Muscle layer of duodenum (tissue), 2 donors: ENCODE results near the gene PPCDC.

Experiments used
- H3K27ac ChIP-seq: one replicate; pipeline ENCODE4 v1.7.0; 2013; ENCODE audit warnings: mild to moderate bottlenecking, low read length
- H3K27me3 ChIP-seq: one replicate; pipeline ENCODE4 v1.7.0; 2013; ENCODE audit warnings: low read depth, mild to moderate bottlenecking, control low read depth, low read length
- H3K36me3 ChIP-seq, 2 donors: one replicate each; pipeline ENCODE4 v1.7.0; 2013; ENCODE audit warnings: low read length in 2 of 2, control low read depth in 1 of 2, mild to moderate bottlenecking in 1 of 2; ENCODE audit not compliant: insufficient read depth in 2 of 2, control insufficient read depth in 1 of 2
- H3K4me1 ChIP-seq, 2 donors: one replicate each; pipeline ENCODE4 v1.7.0; 2013; ENCODE audit warnings: low read length in 2 of 2, mild to moderate bottlenecking in 2 of 2, control low read depth in 1 of 2, moderate library complexity in 1 of 2; ENCODE audit not compliant: insufficient read depth in 2 of 2, control insufficient read depth in 1 of 2
- H3K4me3 ChIP-seq, 2 donors: one replicate each; pipeline ENCODE4 v1.7.0; 2013; ENCODE audit warnings: low read length in 2 of 2, low read depth in 1 of 2, mild to moderate bottlenecking in 1 of 2
- H3K9me3 ChIP-seq, 2 donors: one replicate each; pipeline ENCODE4 v1.7.0; 2013; ENCODE audit warnings: low read length in 2 of 2, control low read depth in 1 of 2, mild to moderate bottlenecking in 1 of 2; ENCODE audit not compliant: control insufficient read depth in 1 of 2
- donor health status: healthy.

The PPCDC gene

DNA sequence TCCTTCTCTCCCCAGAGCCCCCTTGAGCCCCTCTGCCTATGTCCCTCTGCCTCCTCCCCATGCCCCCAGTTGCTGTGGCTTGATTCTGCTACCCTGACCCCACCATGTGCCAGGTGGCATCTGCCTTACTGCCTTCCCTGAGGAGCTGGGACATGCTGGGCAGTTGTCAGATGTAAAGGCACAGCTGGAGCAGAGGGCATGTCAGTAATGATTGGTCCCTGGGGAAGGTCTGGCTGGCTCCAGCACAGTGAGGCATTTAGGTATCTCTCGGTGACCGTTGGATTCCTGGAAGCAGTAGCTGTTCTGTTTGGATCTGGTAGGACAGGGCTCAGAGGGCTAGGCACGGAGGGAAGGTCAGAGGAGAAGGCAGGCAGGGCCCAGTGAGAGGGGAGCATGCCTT is 3.5 kb upstream of the PPCDC start:
- Histone ChIP-seq H3K9me3 (no peaks in the 10 kb centered on the region), H3K4me3 (no peak overlapping the region), H3K27me3 (no peaks in the 10 kb centered on the region), H3K27ac (no peak overlapping the region), H3K36me3 (no peaks in the 10 kb centered on the region), H3K4me1 (peaks cover 0 to 10% of the 10 kb centered on the region in 2 donors)

DNA sequence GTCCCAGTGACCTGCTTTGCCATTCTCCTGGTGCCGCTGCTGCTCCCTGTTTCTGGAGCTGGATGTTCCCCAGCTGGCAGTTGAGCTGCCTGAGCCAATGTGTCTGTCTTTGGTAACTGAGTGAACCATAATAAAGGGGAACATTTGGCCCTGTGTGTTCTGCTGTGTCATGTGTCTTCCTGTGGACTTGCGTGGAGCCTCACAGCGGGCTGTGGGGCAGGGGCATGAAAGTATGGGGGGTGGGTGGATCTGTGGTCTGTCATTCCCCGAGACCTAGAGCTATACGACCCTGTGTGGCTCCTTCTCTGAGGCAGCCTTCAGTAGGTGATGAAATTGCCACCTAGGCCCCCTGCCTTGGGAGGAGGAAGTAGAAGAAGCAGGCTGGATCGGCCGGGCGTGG is 2.0 kb upstream of the PPCDC start:
- Histone ChIP-seq H3K4me3 (no peak overlapping the region), H3K4me1 (peaks cover 4 to 13% of the 10 kb centered on the region in 2 donors), H3K9me3 (no peaks in the 10 kb centered on the region), H3K27me3 (no peaks in the 10 kb centered on the region), H3K27ac (no peak overlapping the region), H3K36me3 (no peaks in the 10 kb centered on the region)

DNA sequence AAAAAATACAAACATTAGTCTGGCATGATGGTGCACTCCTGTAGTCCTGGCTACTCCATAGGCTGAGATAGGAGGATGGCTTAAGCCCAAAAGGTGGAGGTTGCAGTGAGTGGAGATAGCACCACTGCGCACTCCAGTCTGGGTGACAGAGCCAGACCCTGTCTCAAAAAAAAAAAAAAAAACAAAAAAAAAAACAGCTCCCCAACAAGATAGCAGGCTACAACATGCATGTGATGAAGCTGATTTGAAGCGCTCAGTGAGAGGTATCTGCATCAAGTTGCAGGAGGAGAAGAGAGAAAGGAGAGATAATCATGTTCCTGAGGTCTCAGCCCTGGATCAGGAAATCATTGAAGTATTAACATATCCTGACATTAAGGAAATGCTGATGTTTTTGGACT is 608 bp upstream of the PPCDC start:
- Histone ChIP-seq H3K36me3 (no peaks in the 10 kb centered on the region), H3K9me3 (no peaks in the 10 kb centered on the region), H3K27me3 (no peaks in the 10 kb centered on the region), H3K4me3 (no peak overlapping the region), H3K4me1 (peaks cover 4 to 13% of the 10 kb centered on the region in 2 donors), H3K27ac (no peak overlapping the region)

DNA sequence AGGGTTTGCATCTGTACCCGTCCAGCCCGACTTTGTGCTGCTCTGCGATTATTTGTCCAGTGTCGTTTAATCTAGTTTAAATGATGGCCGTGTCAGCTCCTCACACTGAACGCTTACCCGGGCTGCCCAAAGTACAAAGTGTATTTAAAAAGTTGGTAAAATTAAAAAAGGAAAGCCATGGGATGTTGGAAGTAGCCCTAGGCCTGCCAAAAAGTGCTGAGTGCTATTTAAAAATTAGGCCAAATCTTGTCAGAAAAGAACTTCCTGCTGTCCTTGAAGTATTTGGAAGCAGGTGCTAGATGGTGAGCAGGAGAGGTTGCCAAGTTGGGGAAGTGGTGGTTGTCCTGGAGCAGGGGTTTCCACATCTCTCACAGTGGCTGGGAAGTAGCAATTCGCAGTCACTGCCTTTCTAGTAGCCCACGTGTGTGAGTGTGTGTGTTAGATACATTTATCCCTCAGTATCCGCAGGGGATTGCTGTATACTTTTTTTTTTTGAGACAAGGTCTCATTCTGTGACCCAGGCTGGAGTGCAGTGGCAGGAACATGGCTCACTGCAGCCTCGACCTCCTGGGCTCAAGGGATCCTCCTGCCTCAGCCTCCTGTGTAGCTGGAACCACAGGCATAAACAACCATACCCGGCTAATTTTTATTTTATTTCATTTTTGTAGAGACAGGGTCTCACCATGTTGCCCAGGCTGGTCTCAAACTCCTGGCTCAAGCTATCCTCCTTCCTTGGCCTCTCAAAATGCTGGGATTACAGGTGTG is 664 bp downstream of the PPCDC start:
- H3K36me3 ChIP-seq = no peaks in the 10 kb centered on the region
- H3K27me3 ChIP-seq = no peaks in the 10 kb centered on the region
- H3K27ac ChIP-seq = peak overlapping the region; percentile 90
- no peaks in the 10 kb centered on the region for H3K9me3 ChIP-seq
- H3K4me3 ChIP-seq = peak overlapping the region; percentile 85 to 92
- peaks cover 5 to 18% of the 10 kb centered on the region in 2 donors for H3K4me1 ChIP-seq

DNA sequence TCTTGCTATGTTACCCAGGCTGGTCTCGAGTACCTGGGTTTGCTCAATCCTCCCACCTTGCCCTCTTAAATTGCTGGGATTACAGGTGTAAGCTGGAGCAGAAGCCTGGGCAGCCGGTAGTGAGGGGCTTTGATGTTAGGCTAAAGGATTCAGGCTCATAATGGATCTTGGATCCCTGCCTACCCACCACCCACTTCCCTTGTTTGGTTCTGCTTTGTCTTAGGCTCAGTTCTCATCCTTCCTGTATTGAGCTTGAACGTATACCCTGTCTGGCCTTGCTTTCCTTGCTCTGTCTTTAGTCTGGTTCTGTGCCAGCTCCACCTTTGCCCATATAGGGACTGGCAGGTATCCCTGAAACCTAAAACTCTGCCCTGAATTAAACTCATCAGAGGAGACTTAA is 1.7 kb downstream of the PPCDC start:
- H3K4me3 ChIP-seq = no peak overlapping the region
- H3K4me1 ChIP-seq = peaks cover 12 to 27% of the 10 kb centered on the region in 2 donors
- no peaks in the 10 kb centered on the region for H3K27me3 ChIP-seq
- no peaks in the 10 kb centered on the region for H3K36me3 ChIP-seq
- H3K27ac ChIP-seq = peak overlapping the region; percentile 21
- H3K9me3 ChIP-seq = no peaks in the 10 kb centered on the region

DNA sequence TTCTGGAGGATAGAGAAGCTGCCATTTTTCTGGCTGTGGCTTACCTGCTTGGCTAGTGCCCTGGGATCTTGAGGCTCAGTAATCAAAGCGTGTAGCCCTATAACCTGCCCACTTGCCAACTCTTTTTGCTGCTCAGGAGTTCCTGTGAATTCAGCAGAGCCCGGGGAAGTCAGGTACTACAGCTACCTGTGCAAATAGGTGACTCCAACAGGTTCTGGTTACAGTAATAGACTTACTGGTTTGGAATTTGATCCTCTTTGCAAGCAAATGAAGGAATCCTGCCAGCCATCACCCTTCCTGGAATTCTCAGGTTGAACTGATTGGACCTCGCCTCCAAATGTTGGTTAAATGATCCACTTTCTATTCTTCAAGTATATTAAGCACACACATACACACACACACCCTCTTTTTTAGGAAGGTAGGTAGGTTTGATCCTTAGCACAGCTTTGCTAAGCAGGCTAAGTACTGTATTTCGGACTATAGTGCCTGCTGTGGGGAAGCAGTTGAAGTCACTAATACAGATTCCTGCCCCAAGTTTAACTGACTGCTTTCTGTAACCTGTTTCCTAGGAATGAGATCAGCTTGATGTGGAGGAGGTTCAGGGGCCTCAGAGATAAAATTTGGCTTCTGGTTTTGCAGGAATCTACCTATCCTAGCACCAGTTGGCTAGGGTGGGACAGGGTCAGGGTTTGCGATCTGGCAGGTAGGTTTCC is 2.3 kb downstream of the PPCDC start:
- H3K36me3 ChIP-seq = no peaks in the 10 kb centered on the region
- peaks cover 14 to 29% of the 10 kb centered on the region in 2 donors for H3K4me1 ChIP-seq
- no peak overlapping the region for H3K4me3 ChIP-seq
- no peaks in the 10 kb centered on the region for H3K27me3 ChIP-seq
- no peaks in the 10 kb centered on the region for H3K9me3 ChIP-seq
- peak overlapping the region; percentile 21 for H3K27ac ChIP-seq

DNA sequence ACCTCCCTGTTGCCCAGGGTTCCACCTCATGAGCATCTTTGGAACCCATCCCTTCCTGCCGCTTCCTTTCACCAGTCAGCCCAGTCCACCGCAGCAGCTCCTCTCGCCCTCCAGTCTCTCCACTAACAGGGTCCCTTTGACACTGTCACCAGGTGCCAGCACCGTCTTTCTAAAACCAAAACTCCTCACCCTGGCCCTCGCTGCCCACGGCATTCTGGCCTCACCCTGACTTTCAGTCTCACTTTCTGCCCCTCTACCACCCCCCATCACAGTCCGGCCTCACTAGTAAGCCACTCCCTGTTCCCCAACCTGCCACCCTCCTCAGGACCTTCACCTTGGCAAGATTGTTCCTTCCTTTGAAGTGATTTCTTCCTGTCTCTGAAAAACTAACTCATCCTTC is 4.2 kb downstream of the PPCDC start:
- Histone ChIP-seq H3K27ac (no peak overlapping the region), H3K36me3 (no peaks in the 10 kb centered on the region), H3K4me1 (peaks cover 16 to 32% of the 10 kb centered on the region in 2 donors), H3K9me3 (no peaks in the 10 kb centered on the region), H3K27me3 (no peaks in the 10 kb centered on the region), H3K4me3 (no peak overlapping the region)

DNA sequence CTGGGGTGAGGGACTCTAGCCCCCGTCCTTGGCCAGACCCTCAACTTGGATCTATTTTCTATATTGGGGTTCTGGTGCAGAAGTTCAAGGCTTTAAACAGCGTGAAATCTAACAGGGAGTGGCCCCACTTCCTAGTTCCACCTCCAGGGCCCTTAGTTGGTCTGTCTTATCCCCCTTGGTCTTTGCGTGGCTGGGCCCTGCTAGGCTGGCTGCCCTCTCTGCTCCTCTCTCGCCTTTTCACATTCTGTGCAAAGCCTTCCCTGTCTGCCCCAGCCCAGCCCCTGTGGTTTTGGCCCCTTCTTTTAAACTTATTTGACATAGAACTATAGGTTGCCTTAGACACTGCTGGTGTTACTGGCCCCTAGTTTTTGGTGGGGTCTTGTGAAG is 5.6 kb downstream of the PPCDC start:
- Histone ChIP-seq H3K4me1 (peaks cover 16 to 32% of the 10 kb centered on the region in 2 donors), H3K4me3 (no peak overlapping the region), H3K27ac (no peak overlapping the region), H3K9me3 (no peaks in the 10 kb centered on the region), H3K27me3 (no peaks in the 10 kb centered on the region), H3K36me3 (no peaks in the 10 kb centered on the region)

DNA sequence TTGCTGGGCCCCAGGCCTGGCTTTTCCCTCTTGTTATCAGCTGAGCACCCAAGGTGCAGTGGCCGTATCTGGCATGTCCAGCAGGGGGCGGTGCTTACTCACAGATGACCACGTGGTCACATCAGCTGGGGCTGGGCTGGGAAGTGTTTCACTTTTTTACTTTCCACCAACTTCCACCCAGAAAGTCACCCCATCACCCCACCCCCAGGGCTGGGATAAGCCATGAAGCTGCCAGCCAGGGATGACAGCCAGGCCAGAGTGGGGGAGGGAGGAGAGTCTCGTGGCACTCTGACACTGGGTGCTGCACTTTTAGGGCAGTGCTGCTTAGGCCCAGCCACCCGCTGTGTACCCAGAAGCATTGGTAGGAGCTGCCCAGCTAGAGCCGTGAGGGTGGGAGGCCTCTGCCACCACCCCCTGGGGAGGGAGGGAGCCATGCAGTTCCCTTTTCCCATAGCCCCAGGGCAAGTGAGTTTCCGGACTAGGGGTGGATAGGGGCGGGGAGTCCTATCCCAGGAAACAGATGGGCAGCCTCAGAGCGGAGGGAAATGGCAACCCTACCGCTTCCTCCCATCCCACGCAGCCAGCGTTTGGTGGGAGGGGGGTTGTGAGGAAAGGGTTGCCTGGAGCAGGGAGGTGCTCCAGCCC is 6.1 kb downstream of the PPCDC start:
- Histone ChIP-seq H3K4me1 (peaks cover 16 to 27% of the 10 kb centered on the region in 2 donors), H3K36me3 (no peaks in the 10 kb centered on the region), H3K9me3 (no peaks in the 10 kb centered on the region), H3K27me3 (no peaks in the 10 kb centered on the region), H3K27ac (peak overlapping the region; percentile 77), H3K4me3 (peak overlapping the region; percentile 37 to 52)

DNA sequence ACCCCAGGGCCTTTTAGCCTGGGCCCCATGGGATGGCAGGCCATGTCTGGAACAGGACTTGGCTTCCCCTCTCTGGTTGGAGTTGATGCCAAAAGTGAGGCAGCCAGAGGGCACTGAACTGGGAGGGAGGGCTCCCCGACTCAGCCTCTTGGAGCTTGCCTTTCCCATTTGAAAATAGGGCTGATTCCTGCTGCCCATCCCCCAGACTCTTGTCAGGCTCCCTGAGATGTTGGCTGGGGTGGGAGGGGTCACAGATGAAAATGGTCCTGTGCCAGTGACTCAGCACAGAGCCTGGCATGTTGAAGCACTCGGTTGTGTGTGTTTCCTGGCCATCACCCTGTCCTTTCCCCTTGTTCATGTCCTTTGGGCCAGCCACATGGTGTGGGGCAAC is 6.6 kb downstream of the PPCDC start:
- Histone ChIP-seq H3K4me1 (peaks cover 16 to 21% of the 10 kb centered on the region in 2 donors), H3K4me3 (peak overlapping the region in 1 of 2 donors; percentile 52)

DNA sequence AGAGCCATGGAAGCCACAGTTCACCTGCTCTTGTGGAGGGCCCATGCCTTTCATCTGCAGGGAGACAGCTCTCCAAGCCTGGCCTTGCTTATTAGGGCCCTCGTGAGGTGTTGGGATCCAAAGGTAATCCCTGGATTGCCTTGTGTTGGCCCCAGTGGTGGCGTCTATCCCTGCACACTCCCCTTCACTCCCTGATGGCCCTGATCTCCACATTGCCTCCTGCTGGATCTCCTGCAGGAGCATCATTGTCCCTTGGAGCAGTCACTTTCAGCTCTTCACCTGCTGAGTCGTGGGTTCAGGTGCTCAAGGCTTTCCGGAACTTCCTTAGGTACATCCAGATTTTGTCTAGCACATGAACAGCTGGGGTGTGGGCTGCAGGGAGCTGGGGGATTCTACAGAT is 7.0 kb downstream of the PPCDC start:
- Histone ChIP-seq H3K36me3 (no peaks in the 10 kb centered on the region), H3K27ac (peak overlapping the region; percentile 77), H3K4me1 (peaks cover 16 to 19% of the 10 kb centered on the region in 2 donors), H3K9me3 (no peaks in the 10 kb centered on the region), H3K4me3 (no peak overlapping the region), H3K27me3 (no peaks in the 10 kb centered on the region)

More for the DNA sequence above, 6.6 kb downstream of the PPCDC start:
- Histone ChIP-seq H3K36me3 (no peaks in the 10 kb centered on the region), H3K27me3 (no peaks in the 10 kb centered on the region), H3K27ac (peak overlapping the region; percentile 77), H3K9me3 (no peaks in the 10 kb centered on the region)
